Measurements from ENCODE around the gene PNO1.

PNO1 gene

DNA sequence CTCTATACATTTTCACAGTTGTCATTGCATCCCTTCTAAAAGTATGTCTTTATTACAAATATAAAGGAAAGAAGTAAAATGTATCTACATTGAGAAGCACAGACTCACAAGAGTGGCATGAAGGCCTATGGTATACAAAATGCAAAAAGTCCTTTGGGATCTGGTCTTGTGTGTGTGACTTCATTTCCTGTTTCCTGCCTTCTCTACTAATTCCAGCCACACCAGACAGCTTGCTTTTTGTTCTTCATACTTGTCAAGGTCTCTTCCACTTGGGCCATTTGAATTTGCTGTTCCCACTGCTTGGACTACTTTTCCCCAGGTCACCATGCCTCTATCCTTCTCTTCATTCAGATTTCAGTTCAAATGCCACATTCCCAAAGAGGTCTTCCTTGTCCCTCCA is 6.7 kb upstream of the PNO1 start:
- H3K27me3 ChIP-seq (replicated peaks): no peaks in the 10 kb centered on the region
- no peak overlapping the region for H3K27ac ChIP-seq
- in situ Hi-C loops (cut with HindIII; ENCODE audit: low pct_ligation_motif_present, low sequenced_read_pairs): no loop called here
- TF ChIP-seq, protein P1, sequence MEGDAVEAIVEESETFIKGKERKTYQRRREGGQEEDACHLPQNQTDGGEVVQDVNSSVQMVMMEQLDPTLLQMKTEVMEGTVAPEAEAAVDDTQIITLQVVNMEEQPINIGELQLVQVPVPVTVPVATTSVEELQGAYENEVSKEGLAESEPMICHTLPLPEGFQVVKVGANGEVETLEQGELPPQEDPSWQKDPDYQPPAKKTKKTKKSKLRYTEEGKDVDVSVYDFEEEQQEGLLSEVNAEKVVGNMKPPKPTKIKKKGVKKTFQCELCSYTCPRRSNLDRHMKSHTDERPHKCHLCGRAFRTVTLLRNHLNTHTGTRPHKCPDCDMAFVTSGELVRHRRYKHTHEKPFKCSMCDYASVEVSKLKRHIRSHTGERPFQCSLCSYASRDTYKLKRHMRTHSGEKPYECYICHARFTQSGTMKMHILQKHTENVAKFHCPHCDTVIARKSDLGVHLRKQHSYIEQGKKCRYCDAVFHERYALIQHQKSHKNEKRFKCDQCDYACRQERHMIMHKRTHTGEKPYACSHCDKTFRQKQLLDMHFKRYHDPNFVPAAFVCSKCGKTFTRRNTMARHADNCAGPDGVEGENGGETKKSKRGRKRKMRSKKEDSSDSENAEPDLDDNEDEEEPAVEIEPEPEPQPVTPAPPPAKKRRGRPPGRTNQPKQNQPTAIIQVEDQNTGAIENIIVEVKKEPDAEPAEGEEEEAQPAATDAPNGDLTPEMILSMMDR (IDR thresholded peaks at IDR 0.05; ENCODE audit: low read depth, low read length, missing control alignments): no peak
- H3K4me3 ChIP-seq (ENCODE audit: low read depth, low read length): no peak overlapping the region
- no peaks in the 10 kb centered on the region for H3K36me3 ChIP-seq (replicated peaks)
- no peak for DNase-seq

DNA sequence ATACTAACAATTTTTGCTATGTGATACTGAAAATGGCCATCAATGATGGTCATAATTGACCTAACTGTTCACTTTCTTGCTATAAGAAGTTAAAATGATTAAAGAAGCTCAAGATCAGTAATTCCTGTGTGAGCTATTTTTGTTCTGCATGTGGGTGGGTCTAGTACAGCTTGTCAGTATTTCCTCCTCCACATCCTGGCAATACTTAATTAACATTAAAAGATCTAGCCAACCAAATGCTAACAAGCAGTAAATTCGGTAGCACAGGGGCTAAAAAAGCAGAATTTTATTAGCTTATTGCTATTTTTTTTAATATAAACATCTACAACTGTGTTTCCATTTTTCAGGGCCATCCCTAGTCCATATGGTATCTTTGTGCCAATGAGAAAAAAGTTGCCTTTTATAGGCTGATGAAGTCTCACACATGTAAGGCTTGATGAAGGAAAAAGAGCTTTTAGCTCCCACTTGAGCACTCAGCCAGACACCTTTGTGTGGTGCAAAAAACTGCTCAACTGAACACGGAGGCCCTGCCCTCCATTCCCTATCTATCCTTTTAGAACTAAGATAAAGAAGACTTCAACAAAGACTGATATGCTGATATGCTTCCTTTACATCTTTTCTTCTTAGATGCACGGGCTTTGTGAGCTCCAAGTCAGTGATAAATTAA is 4.9 kb upstream of the PNO1 start:
- in situ Hi-C loops (cut with HindIII; ENCODE audit: low pct_ligation_motif_present, low sequenced_read_pairs): no loop called here
- no peaks in the 10 kb centered on the region for H3K36me3 ChIP-seq (replicated peaks)
- TF ChIP-seq, protein P1 (IDR thresholded peaks at IDR 0.05; ENCODE audit: low read depth, low read length, missing control alignments): no peak
- H3K4me3 ChIP-seq (ENCODE audit: low read depth, low read length): no peak overlapping the region
- no peak overlapping the region for H3K27ac ChIP-seq
- DNase-seq: no peak
- H3K27me3 ChIP-seq (replicated peaks): no peaks in the 10 kb centered on the region

DNA sequence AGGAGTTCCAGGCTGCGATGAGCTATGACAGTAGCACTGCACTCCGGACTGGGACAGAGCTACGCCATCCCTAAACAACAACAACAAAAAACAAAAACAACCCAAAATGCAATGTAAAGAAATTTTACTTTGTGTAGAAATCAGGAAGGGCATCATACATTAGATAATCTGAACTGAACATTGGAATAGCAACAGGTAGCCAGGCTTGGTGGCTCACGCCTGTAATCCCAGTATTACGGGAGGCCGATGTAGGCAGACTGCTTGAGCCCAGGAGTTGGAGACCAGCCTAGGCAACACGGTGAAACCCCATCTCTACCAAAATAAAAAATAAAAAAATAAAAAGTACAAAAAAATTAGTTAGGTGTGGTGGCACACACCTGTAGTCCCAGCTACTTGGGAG is 2.1 kb upstream of the PNO1 start:
- TF ChIP-seq, protein P1 (IDR thresholded peaks at IDR 0.05; ENCODE audit: low read depth, low read length, missing control alignments): no peak
- in situ Hi-C loops (cut with HindIII; ENCODE audit: low pct_ligation_motif_present, low sequenced_read_pairs): no loop called here
- no peaks in the 10 kb centered on the region for H3K27me3 ChIP-seq (replicated peaks)
- DNase-seq: no peak
- no peak overlapping the region for H3K27ac ChIP-seq
- no peak overlapping the region for H3K4me3 ChIP-seq (ENCODE audit: low read depth, low read length)
- peaks cover 3% of the 10 kb centered on the region for H3K36me3 ChIP-seq (replicated peaks)

DNA sequence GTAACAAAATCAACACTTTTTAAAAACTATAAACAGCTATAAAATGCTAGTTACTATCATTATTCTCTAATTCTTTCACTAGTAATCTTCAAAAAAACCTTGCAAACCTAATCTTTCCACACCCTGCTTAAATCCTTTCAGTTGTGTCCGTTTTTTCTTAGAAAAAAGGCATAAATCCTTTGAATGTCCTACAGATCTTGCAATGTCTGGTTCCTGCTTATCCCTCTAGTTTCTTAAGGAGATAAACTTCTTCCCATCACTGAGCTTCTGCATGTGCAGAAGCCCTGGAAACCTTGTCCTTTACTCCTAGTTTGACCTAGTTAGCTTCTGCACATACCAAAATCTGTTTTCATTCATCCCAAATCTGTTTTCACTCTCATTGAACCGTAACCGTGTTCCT is 1.3 kb upstream of the PNO1 start:
- DNase-seq: no peak
- TF ChIP-seq, protein P1 (IDR thresholded peaks at IDR 0.05; ENCODE audit: low read depth, low read length, missing control alignments): no peak
- in situ Hi-C loops (cut with HindIII; ENCODE audit: low pct_ligation_motif_present, low sequenced_read_pairs): no loop called here
- H3K27me3 ChIP-seq (replicated peaks): no peaks in the 10 kb centered on the region
- H3K27ac ChIP-seq: peak overlapping the region; percentile 99
- H3K4me3 ChIP-seq (ENCODE audit: low read depth, low read length): peak overlapping the region; percentile 98
- H3K36me3 ChIP-seq (replicated peaks): peaks cover 11% of the 10 kb centered on the region

GRCh38 chr2:68157002-68157401 is 686 bp upstream of the PNO1 start:
- peak overlapping the region; percentile 98 for H3K4me3 ChIP-seq (ENCODE audit: low read depth, low read length)
- TF ChIP-seq, protein P1 (IDR thresholded peaks at IDR 0.05; ENCODE audit: low read depth, low read length, missing control alignments): no peak
- no peaks in the 10 kb centered on the region for H3K27me3 ChIP-seq (replicated peaks)
- peak; percentile 27 for DNase-seq
- peak overlapping the region; percentile 99 for H3K27ac ChIP-seq
- peaks cover 14% of the 10 kb centered on the region for H3K36me3 ChIP-seq (replicated peaks)
- in situ Hi-C loops (cut with HindIII; ENCODE audit: low pct_ligation_motif_present, low sequenced_read_pairs): no loop called here

DNA sequence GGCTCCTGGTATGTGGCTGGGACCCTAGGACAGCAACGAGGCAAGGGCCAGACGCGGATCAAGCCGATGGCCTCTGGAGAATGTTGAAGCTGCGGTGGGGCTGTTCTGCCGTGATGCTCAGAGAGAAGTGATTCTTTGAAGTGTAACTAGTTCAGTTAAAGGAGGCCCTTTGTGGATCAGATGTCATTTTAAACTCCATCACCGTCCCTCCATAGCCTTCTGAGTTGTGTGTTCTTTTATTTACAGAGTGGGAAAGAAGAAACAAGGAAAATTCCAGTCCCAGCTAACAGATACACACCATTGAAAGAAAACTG is 403 bp downstream of the PNO1 start:
- no peak for DNase-seq
- Histone ChIP-seq H3K4me3 (ENCODE audit: low read depth, low read length) (peak overlapping the region; percentile 98), H3K27me3 (replicated peaks) (no peaks in the 10 kb centered on the region), H3K27ac (peak overlapping the region; percentile 99), H3K36me3 (replicated peaks) (peaks cover 16% of the 10 kb centered on the region)
- TF ChIP-seq, protein P1 (IDR thresholded peaks at IDR 0.05; ENCODE audit: low read depth, low read length, missing control alignments): no peak
- in situ Hi-C loops (cut with HindIII; ENCODE audit: low pct_ligation_motif_present, low sequenced_read_pairs): no loop called here

Data from brain microvascular endothelial cell (primary cell).